ENCODE results near the gene ZSCAN5A. TPM values are rescaled to one million over a fixed set of nuclear protein-coding genes. Genes with fewer than 3 reads are reported as not detected.
"Not testable (repeated sequence)": the region's sequence is repeated elsewhere in the genome, so short reads cannot be mapped to it uniquely, and the experiment has no call there.

The ZSCAN5A gene
- total RNA-seq, 1 donor from 2014 or later, result 1.4 TPM

- no peak for DNase-seq (ENCODE audit: low read depth)
- no peak overlapping the region for H3K4me3 ChIP-seq (ENCODE audit: low read depth, low read length)
- peak; percentile 32 for TF ChIP-seq CTCF (conservative IDR thresholded peaks at IDR 0.05; ENCODE audit: low read depth, low read length)
Observed at GRCh38 chr19:56348289-56348877, 33.7 kb upstream of the ZSCAN5A start.

- DNase-seq (ENCODE audit: low read depth), result no peak
- TF ChIP-seq CTCF (conservative IDR thresholded peaks at IDR 0.05; ENCODE audit: low read depth, low read length), result no peak
- H3K4me3 ChIP-seq (ENCODE audit: low read depth, low read length), result no peak overlapping the region
Observed at GRCh38 chr19:56347163-56347778, 32.6 kb upstream of the ZSCAN5A start.

- DNase-seq (ENCODE audit: low read depth), result no peak
- H3K4me3 ChIP-seq (ENCODE audit: low read depth, low read length), result no peak overlapping the region
Observed at GRCh38 chr19:56341948-56342347, 27.3 kb upstream of the ZSCAN5A start.

GRCh38 chr19:56339031-56339430 is 24.4 kb upstream of the ZSCAN5A start:
- not testable (repeated sequence) for DNase-seq (ENCODE audit: low read depth); H3K4me3 ChIP-seq (ENCODE audit: low read depth, low read length)

More at GRCh38 chr19:56341948-56342347, 27.3 kb upstream of the ZSCAN5A start:
- no peak for TF ChIP-seq CTCF (conservative IDR thresholded peaks at IDR 0.05; ENCODE audit: low read depth, low read length)

- not testable (repeated sequence) for H3K4me3 ChIP-seq (ENCODE audit: low read depth, low read length); DNase-seq (ENCODE audit: low read depth)
Observed at GRCh38 chr19:56337077-56337476, 22.4 kb upstream of the ZSCAN5A start.

- not testable (repeated sequence) for H3K4me3 ChIP-seq (ENCODE audit: low read depth, low read length); DNase-seq (ENCODE audit: low read depth)
Observed at GRCh38 chr19:56335371-56335770, 20.7 kb upstream of the ZSCAN5A start.

- DNase-seq (ENCODE audit: low read depth), result peak; percentile 18
- peak; percentile 89 for TF ChIP-seq CTCF (conservative IDR thresholded peaks at IDR 0.05; ENCODE audit: low read depth, low read length)
- no peak overlapping the region for H3K4me3 ChIP-seq (ENCODE audit: low read depth, low read length)
Observed at GRCh38 chr19:56333506-56333905, 18.9 kb upstream of the ZSCAN5A start.

- H3K4me3 ChIP-seq (ENCODE audit: low read depth, low read length), result no peak overlapping the region
- no peak for TF ChIP-seq CTCF (conservative IDR thresholded peaks at IDR 0.05; ENCODE audit: low read depth, low read length)
- DNase-seq (ENCODE audit: low read depth), result no peak
Observed at GRCh38 chr19:56332695-56333094, 18.1 kb upstream of the ZSCAN5A start.
